HEK293 (cell line): ENCODE results near the gene ARHGAP30.

ENCODE experiments used
- CTCF ChIA-PET: fragments of 350-600 bp; formaldehyde crosslinking; extraction: SDS; loops from one replicate; lab custom pipeline; 2021; ENCODE audit warnings: antibody characterized with exemption; lab: Yijun Ruan, JAX
- POLR2A ChIA-PET: fragments of 300-600 bp; formaldehyde crosslinking; extraction: SDS; loops from one replicate; lab custom pipeline; 2020; ENCODE audit warnings: antibody characterized with exemption, inconsistent platforms; lab: Yijun Ruan, JAX
- H3K27ac ChIP-seq: fragments of 200-500 bp; sonication (Bioruptor generic); 2 replicates; pipeline ENCODE4 v1.5.1; 2014; ENCODE audit warnings: low read depth, low read length, control low read depth, inconsistent platforms; ENCODE audit errors: extremely low read depth
- H3K36me3 ChIP-seq, 2 experiments: fragments of 200-500 bp in 1 of 2; sonication (Bioruptor generic) in 1 of 2; 1 replicate in 1 of 2; 2 replicates in 1 of 2; pipeline ENCODE4 v1.5.1; 2014 to 2017; ENCODE audit warnings: inconsistent platforms in 2 of 2, low read length in 2 of 2; ENCODE audit not compliant: control insufficient read depth in 2 of 2, insufficient read depth in 1 of 2
- H3K4me1 ChIP-seq: fragments of 200-500 bp; sonication (Bioruptor generic); 2 replicates; pipeline ENCODE4 v1.5.1; 2014; ENCODE audit warnings: mild to moderate bottlenecking, low read length, inconsistent platforms; ENCODE audit not compliant: control insufficient read depth, insufficient read depth
- H3K4me3 ChIP-seq: 2 replicates; pipeline ENCODE4 v1.5.1; 2011; ENCODE audit warnings: low read depth, mild to moderate bottlenecking, control low read depth, low read length, moderate library complexity
- H3K9me3 ChIP-seq: fragments of 200-500 bp; sonication (Bioruptor generic); 2 replicates; pipeline ENCODE4 v1.5.1; 2014; ENCODE audit warnings: low read depth, low read length, inconsistent platforms; ENCODE audit not compliant: control insufficient read depth, insufficient read depth
- BCL6B ChIP-seq: fragments of 450-650 bp; formaldehyde crosslinking; IDR thresholded peaks from 2 replicates; pipeline ENCODE4 v1.5.1; 2017; ENCODE audit warnings: missing biosample characterization, missing genetic modification characterization
- SALL2 ChIP-seq: fragments of 450-650 bp; formaldehyde crosslinking; IDR thresholded peaks from 2 replicates; pipeline ENCODE4 v1.5.0; 2017; ENCODE audit warnings: missing biosample characterization, mild to moderate bottlenecking, missing genetic modification characterization, borderline replicate concordance
- SCRT2 ChIP-seq: fragments of 450-650 bp; formaldehyde crosslinking; IDR thresholded peaks from 2 replicates; pipeline ENCODE4 v1.5.1; 2016; ENCODE audit warnings: missing biosample characterization, missing genetic modification characterization
- ZNF133 ChIP-seq: fragments of 450-650 bp; formaldehyde crosslinking; IDR thresholded peaks from 2 replicates; pipeline ENCODE4 v1.5.1; 2016; ENCODE audit warnings: missing biosample characterization, missing genetic modification characterization
- ZNF169 ChIP-seq: fragments of 450-650 bp; formaldehyde crosslinking; IDR thresholded peaks from 2 replicates; pipeline ENCODE4 v1.5.1; 2016; ENCODE audit warnings: missing biosample characterization, missing genetic modification characterization
- ZNF184 ChIP-seq: fragments of 450-650 bp; IDR thresholded peaks from 2 replicates; pipeline ENCODE4 v1.5.1; 2018; ENCODE audit warnings: missing biosample characterization, mild to moderate bottlenecking, missing genetic modification characterization
- ZNF202 ChIP-seq: fragments of 450-650 bp; formaldehyde crosslinking; IDR thresholded peaks from 2 replicates; pipeline ENCODE4 v1.5.1; 2016; ENCODE audit warnings: missing biosample characterization, missing genetic modification characterization, borderline replicate concordance
- ZNF776 ChIP-seq: fragments of 450-650 bp; formaldehyde crosslinking; IDR thresholded peaks from 2 replicates; pipeline ENCODE4 v1.5.0; 2017; ENCODE audit warnings: missing biosample characterization, missing genetic modification characterization, borderline replicate concordance
- ZSCAN23 ChIP-seq: fragments of 450-650 bp; formaldehyde crosslinking; IDR thresholded peaks from 2 replicates; pipeline ENCODE4 v1.5.1; 2016; ENCODE audit warnings: missing biosample characterization, missing genetic modification characterization
- TF ChIP-seq, protein P1 (sequence below): fragments of 450-650 bp; formaldehyde crosslinking; IDR thresholded peaks from 2 replicates; pipeline ENCODE4 v1.5.1; 2017; ENCODE audit warnings: missing biosample characterization, mild to moderate bottlenecking, missing genetic modification characterization, moderate library complexity
- TF ChIP-seq, protein P2 (sequence below): fragments of 450-650 bp; formaldehyde crosslinking; IDR thresholded peaks from 2 replicates; pipeline ENCODE4 v1.5.1; 2017; ENCODE audit warnings: missing biosample characterization, missing genetic modification characterization
- TF ChIP-seq, protein P3 (sequence below): fragments of 450-650 bp; formaldehyde crosslinking; IDR thresholded peaks from 2 replicates; pipeline ENCODE4 v1.5.1; 2017; ENCODE audit warnings: missing biosample characterization, missing genetic modification characterization
- TF ChIP-seq, protein P4 (sequence below): fragments of 450-650 bp; formaldehyde crosslinking; conservative IDR thresholded peaks from 2 replicates; pipeline ENCODE4 v1.5.1; 2016; ENCODE audit warnings: low read depth, missing biosample characterization, missing genetic modification characterization

Gene ARHGAP30

GRCh38 chr1:161001525-161001924 lies 68.2 kb downstream of the ARHGAP30 start (continued):
- TF ChIP-seq, protein P1, sequence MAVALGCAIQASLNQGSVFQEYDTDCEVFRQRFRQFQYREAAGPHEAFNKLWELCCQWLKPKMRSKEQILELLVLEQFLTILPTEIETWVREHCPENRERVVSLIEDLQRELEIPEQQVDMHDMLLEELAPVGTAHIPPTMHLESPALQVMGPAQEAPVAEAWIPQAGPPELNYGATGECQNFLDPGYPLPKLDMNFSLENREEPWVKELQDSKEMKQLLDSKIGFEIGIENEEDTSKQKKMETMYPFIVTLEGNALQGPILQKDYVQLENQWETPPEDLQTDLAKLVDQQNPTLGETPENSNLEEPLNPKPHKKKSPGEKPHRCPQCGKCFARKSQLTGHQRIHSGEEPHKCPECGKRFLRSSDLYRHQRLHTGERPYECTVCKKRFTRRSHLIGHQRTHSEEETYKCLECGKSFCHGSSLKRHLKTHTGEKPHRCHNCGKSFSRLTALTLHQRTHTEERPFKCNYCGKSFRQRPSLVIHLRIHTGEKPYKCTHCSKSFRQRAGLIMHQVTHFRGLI = no peak
- TF ChIP-seq SCRT2 = peak; percentile 76

- TF ChIP-seq, protein P2, sequence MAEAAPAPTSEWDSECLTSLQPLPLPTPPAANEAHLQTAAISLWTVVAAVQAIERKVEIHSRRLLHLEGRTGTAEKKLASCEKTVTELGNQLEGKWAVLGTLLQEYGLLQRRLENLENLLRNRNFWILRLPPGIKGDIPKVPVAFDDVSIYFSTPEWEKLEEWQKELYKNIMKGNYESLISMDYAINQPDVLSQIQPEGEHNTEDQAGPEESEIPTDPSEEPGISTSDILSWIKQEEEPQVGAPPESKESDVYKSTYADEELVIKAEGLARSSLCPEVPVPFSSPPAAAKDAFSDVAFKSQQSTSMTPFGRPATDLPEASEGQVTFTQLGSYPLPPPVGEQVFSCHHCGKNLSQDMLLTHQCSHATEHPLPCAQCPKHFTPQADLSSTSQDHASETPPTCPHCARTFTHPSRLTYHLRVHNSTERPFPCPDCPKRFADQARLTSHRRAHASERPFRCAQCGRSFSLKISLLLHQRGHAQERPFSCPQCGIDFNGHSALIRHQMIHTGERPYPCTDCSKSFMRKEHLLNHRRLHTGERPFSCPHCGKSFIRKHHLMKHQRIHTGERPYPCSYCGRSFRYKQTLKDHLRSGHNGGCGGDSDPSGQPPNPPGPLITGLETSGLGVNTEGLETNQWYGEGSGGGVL (tag by site-specific recombination) = no peak
- TF ChIP-seq BCL6B (no peak), ZNF184 (no peak), ZSCAN23 (tag by site-specific recombination) (no peak), ZNF202 (no peak), ZNF169 (tag by site-specific recombination) (no peak), ZNF133 (no peak), SALL2 (tag by site-specific recombination) (no peak)
- TF ChIP-seq, protein P3, sequence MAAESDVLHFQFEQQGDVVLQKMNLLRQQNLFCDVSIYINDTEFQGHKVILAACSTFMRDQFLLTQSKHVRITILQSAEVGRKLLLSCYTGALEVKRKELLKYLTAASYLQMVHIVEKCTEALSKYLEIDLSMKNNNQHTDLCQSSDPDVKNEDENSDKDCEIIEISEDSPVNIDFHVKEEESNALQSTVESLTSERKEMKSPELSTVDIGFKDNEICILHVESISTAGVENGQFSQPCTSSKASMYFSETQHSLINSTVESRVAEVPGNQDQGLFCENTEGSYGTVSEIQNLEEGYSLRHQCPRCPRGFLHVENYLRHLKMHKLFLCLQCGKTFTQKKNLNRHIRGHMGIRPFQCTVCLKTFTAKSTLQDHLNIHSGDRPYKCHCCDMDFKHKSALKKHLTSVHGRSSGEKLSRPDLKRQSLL (tag by site-specific recombination) = no peak
- TF ChIP-seq, protein P4, sequence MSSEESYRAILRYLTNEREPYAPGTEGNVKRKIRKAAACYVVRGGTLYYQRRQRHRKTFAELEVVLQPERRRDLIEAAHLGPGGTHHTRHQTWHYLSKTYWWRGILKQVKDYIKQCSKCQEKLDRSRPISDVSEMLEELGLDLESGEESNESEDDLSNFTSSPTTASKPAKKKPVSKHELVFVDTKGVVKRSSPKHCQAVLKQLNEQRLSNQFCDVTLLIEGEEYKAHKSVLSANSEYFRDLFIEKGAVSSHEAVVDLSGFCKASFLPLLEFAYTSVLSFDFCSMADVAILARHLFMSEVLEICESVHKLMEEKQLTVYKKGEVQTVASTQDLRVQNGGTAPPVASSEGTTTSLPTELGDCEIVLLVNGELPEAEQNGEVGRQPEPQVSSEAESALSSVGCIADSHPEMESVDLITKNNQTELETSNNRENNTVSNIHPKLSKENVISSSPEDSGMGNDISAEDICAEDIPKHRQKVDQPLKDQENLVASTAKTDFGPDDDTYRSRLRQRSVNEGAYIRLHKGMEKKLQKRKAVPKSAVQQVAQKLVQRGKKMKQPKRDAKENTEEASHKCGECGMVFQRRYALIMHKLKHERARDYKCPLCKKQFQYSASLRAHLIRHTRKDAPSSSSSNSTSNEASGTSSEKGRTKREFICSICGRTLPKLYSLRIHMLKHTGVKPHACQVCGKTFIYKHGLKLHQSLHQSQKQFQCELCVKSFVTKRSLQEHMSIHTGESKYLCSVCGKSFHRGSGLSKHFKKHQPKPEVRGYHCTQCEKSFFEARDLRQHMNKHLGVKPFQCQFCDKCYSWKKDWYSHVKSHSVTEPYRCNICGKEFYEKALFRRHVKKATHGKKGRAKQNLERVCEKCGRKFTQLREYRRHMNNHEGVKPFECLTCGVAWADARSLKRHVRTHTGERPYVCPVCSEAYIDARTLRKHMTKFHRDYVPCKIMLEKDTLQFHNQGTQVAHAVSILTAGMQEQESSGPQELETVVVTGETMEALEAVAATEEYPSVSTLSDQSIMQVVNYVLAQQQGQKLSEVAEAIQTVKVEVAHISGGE (tag by site-specific recombination) = no peak
- Histone ChIP-seq H3K27ac (no peak overlapping the region), H3K4me1 (peaks cover 5% of the 10 kb centered on the region), H3K4me3 (no peak overlapping the region), H3K9me3 (no peaks in the 10 kb centered on the region), H3K36me3 (peaks cover 5 to 48% of the 10 kb centered on the region in 2 experiments)
- ChIA-PET POLR2A (no interaction called here), CTCF (interaction anchor here (0.7 to 1.2 kb wide), 3 partner anchors 13 to 97 kb away, joined by 3 read pairs; partner anchors contain the start of gene KLHDC9)
These were observed 68.8 kb downstream of the ARHGAP30 start for GRCh38 chr1:161000736-161001480.

GRCh38 chr1:160999376-160999775 lies 70.3 kb downstream of the ARHGAP30 start:
- H3K36me3 ChIP-seq = peaks cover 5 to 48% of the 10 kb centered on the region in 2 experiments
- H3K4me1 ChIP-seq = peaks cover 5% of the 10 kb centered on the region
- POLR2A ChIA-PET = no interaction called here
- no peak for TF ChIP-seq ZNF776 (tag by site-specific recombination)
- no peak overlapping the region for H3K27ac ChIP-seq
- CTCF ChIA-PET = interaction anchor here (0.6 kb wide), 1 partner anchor 159 kb away, joined by 9 read pairs; no protein-coding TSS in a partner anchor
- no peaks in the 10 kb centered on the region for H3K9me3 ChIP-seq
- H3K4me3 ChIP-seq = no peak overlapping the region
